ENCODE measurements around the gene TRMT2B. TPM values are rescaled to one million over a fixed set of nuclear protein-coding genes. Genes with fewer than 3 reads are reported as not detected.

The TRMT2B gene, protein sequence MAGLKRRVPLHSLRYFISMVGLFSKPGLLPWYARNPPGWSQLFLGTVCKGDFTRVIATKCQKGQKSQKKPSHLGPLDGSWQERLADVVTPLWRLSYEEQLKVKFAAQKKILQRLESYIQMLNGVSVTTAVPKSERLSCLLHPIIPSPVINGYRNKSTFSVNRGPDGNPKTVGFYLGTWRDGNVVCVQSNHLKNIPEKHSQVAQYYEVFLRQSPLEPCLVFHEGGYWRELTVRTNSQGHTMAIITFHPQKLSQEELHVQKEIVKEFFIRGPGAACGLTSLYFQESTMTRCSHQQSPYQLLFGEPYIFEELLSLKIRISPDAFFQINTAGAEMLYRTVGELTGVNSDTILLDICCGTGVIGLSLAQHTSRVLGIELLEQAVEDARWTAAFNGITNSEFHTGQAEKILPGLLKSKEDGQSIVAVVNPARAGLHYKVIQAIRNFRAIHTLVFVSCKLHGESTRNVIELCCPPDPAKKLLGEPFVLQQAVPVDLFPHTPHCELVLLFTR
- total RNA-seq: 12.1 and 13.0 TPM in 2 replicates

DNA sequence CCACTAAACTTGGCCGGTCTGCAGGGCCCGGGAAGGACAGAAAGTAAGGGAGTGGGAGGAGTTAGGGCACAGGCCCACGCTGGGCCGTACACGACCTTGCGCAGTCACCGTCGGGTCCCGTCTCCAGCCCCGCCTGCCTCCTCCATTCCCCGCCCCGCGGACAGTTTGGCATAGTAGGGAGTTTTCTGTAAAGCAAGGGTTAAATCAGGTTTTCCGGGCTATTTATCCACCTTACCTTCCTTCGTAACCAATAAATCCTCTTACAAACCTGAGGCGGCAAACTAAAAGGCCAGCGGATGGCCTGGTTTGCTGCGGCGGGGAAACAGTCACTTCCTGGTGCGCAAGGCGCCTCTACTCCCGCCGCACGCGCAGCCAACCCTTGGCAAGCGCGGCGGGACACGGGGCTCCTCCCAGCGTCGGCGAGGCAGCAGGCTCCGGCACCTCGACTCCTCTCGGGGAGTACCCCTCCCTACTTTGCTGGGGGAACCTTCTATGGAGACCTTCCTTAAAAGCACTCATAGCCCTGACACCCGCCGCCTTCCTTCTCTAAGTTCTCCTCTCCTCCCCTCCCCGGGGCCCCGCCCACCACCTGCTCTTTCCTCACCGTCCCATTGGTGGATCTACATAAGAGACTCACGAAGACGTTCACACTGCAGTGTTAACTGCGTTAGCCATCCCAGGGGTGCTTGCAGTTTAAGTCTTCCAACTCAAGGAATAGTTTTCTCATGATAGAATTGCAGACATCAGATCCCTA lies at the start of gene TRMT2B:
TRMT2B (minus strand) TSS at position 563 of the 754 bp plus-strand sequence. CDS start 9,822 bp downstream, outside the sequence.

DNA sequence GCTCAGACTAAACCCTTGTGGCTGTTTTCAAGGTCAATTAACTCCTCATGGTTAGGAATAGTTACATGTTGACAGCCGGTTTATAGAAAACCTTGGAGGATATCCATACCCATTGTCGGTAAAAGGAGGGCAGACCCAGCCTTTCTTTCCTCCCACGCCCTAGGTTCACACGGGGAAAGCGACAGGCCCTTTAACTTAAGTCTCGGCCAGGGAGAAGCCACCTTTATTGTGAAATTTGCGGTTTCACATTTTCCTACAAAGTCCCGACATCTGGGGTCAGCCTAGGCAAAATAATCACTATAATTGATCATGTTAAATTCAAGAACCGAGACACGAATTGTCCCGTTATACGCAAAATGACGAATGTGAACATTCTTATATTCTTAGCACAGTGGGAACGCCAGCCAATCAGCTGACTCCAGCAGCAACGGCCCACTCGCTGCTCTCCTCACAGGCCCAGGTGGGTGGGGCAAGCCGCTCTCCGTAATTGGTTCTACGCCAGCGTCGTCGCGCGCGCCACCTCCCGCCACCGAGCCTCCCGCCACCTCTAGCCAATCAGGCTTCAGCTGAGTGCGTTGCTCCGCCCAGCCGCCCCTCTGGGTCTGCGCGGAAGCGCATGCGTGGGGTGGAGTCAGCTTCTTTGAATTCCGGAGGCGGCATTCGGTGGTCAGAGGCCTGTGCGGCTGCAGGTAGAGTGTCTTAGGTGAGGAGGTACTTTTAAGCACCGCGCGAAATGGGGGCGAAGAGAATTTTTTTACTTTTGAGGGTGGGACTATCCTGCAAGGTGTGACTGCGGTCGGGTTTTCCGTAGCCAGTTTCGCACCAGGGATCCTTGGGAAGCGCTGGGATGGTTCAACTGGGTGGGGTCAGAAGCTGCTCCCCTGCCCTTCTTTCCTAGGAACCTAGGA lies 45.9 kb upstream of the TRMT2B start, which contains the start of gene CENPI:
CENPI (plus strand) TSS at position 659 of the 908 bp plus-strand sequence. CDS start 2,867 bp downstream, outside the sequence.

DNA sequence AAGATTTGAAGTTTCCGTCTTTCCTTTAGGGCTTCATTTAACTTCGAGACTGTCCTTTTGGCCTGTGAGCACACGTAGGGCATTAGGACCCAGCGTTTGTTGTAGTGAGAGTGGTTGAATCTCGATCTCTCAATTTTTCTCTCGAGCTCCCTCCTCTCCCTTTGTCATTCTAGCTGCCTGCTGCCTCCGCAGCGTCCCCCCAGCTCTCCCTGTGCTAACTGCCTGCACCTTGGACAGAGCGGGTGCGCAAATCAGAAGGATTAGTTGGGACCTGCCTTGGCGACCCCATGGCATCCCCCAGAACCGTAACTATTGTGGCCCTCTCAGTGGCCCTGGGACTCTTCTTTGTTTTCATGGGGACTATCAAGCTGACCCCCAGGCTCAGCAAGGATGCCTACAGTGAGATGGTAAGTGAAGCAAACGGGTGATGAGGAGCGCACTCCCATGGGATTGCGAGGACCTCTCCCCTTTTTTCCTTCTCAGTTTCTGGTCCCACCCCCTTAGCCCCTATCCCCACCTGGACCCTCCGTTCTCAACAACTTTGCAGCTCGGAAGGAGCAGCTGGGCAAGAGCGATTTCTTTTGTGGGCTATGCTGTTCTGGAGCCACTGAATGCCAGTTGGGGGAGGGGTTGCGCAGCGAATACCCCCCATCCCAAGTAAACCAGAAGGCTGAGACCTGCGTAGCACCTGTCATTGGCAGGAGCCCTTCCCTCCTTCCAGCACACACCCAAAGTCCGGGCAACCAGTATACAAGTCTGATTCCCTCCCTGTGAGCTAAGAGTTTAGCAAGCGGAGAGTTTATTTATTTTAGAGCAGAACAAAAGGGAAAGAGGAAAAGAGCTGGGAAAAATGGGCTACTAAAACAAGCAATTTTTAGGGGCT lies 27.0 kb upstream of the TRMT2B start, which contains the start of gene TMEM35A:
TMEM35A (plus strand) TSS at position 164 of the 883 bp plus-strand sequence; CDS start at position 288, 124 bp downstream.

DNA sequence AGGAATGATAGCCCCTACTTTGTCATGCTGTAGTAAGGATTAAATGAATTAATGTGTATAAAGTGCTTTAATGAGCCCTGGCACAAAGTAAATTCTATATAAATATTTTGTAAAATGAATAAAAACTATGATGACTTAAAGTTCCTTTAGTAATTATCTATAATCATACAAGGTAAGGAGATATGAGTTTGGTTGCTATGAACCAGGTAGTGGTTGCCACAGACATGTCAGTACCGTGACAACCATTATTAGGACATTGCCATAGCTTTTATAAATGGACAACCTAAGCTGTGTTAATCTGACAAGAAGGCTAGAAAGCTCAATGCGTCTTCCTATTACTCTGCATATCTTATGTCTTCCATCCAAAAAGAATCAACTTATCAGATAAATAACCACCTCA lies 82.5 kb downstream of the TRMT2B start, which contains the start of gene ARL13A:
ARL13A (plus strand) TSS at position 301 of the 400 bp plus-strand sequence. CDS start 3,982 bp downstream, outside the sequence.

Other genes with a start within 250 kb of the TRMT2B start
- 23.9 and 33.2 TPM in 2 replicates for gene CSTF2, start 231.7 kb downstream of the TRMT2B start, total RNA-seq
- gene NOX1, start 177.8 kb downstream of the TRMT2B start, total RNA-seq: not detected in 2 replicates
- gene XKRX, start 123.2 kb downstream of the TRMT2B start, total RNA-seq: not detected in 2 replicates
- gene ARL13A, start 82.4 kb downstream of the TRMT2B start, total RNA-seq: not detected in 2 replicates
- 1.2 and 2.7 TPM in 2 replicates for gene TMEM35A, start 26.8 kb upstream of the TRMT2B start, total RNA-seq
- gene CENPI, start 46.1 kb upstream of the TRMT2B start, total RNA-seq: 18.4 and 28.8 TPM in 2 replicates
- 2.3 TPM in 2 replicates for gene DRP2, start 167.7 kb upstream of the TRMT2B start, total RNA-seq
- gene TAF7L, start 239.2 kb upstream of the TRMT2B start, total RNA-seq: 0.29 and 0.53 TPM in 2 replicates

Measured in myometrial cell (primary cell).